GM23248 (cell line): ENCODE data around the gene ZSWIM6. TPM values are rescaled to one million over a fixed set of nuclear protein-coding genes. Genes with fewer than 3 reads are reported as not detected.

ENCODE experiments used
- DNase-seq: peaks from one replicate; pipeline ENCODE4 v3.0.0-alpha.2; 2015
- H2AFZ ChIP-seq: fragments of 200-600 bp; sonication (generic); 2 replicates; pipeline ENCODE4 v1.6.1; 2016; ENCODE audit warnings: antibody characterized with exemption
- H3F3A ChIP-seq: fragments of 200-600 bp; sonication (generic); 2 replicates; pipeline ENCODE4 v1.6.1; 2016; ENCODE audit warnings: mild to moderate bottlenecking, antibody characterized with exemption, mixed run types; ENCODE audit not compliant: insufficient read depth
- H3K27ac ChIP-seq: fragments of 200-600 bp; sonication (generic); 2 replicates; pipeline ENCODE4 v1.5.1; 2016; ENCODE audit warnings: mild to moderate bottlenecking
- H3K27me3 ChIP-seq: fragments of 200-600 bp; sonication (generic); replicated peaks from 2 replicates; pipeline ENCODE4 v1.6.1; 2016; ENCODE audit warnings: mild to moderate bottlenecking; ENCODE audit not compliant: insufficient read depth
- H3K36me3 ChIP-seq: fragments of 200-600 bp; sonication (generic); 2 replicates; pipeline ENCODE4 v1.6.1; 2016; ENCODE audit warnings: low read depth, mild to moderate bottlenecking
- H3K4me1 ChIP-seq: fragments of 200-600 bp; sonication (generic); 2 replicates; pipeline ENCODE4 v1.6.1; 2016; ENCODE audit warnings: mild to moderate bottlenecking; ENCODE audit not compliant: insufficient read depth
- H3K4me2 ChIP-seq: fragments of 200-600 bp; sonication (generic); one replicate; pipeline ENCODE4 v1.6.1; 2016; ENCODE audit warnings: mild to moderate bottlenecking; ENCODE audit not compliant: unreplicated experiment
- H3K4me3 ChIP-seq: fragments of 200-600 bp; sonication (generic); 2 replicates; pipeline ENCODE4 v1.5.1; 2016; ENCODE audit warnings: mild to moderate bottlenecking
- H3K79me2 ChIP-seq: fragments of 200-600 bp; sonication (generic); 2 replicates; pipeline ENCODE4 v1.6.1; 2016; ENCODE audit warnings: mild to moderate bottlenecking; ENCODE audit not compliant: insufficient read depth
- H3K9ac ChIP-seq: fragments of 200-600 bp; sonication (generic); 2 replicates; pipeline ENCODE4 v1.6.1; 2016; ENCODE audit warnings: mild to moderate bottlenecking
- H3K9me2 ChIP-seq: fragments of 200-600 bp; sonication (generic); 2 replicates; pipeline ENCODE4 v1.6.1; 2016; ENCODE audit warnings: mixed run types, mild to moderate bottlenecking, moderate library complexity; ENCODE audit not compliant: insufficient read depth
- H3K9me3 ChIP-seq: fragments of 200-600 bp; sonication (generic); one replicate; pipeline ENCODE4 v1.6.1; 2017; ENCODE audit warnings: low read depth
- H4K20me1 ChIP-seq: fragments of 200-600 bp; sonication (generic); 2 replicates; pipeline ENCODE4 v1.6.0; 2016; ENCODE audit not compliant: insufficient read depth
- EZH2 ChIP-seq: fragments of 200-600 bp; sonication (generic); IDR thresholded peaks from 2 replicates; pipeline ENCODE4 v1.6.1; 2018; ENCODE audit warnings: antibody characterized with exemption, mild to moderate bottlenecking; ENCODE audit not compliant: insufficient read depth, poor library complexity, severe bottlenecking
- EZH2phosphoT487 ChIP-seq: fragments of 200-600 bp; sonication (generic); IDR thresholded peaks from 2 replicates; pipeline ENCODE4 v1.6.1; 2018; ENCODE audit warnings: antibody characterized with exemption, moderate library complexity, mild to moderate bottlenecking, low read depth; ENCODE audit not compliant: insufficient read depth
- WGBS, 2 experiments: methylation state at CpG; one replicate each; pipeline ENCODE4 v1.1.6; 2015 to 2017; ENCODE audit warnings: low lambda C conversion rate in 2 of 2, low coverage in 1 of 2; ENCODE audit errors: missing lambda C conversion rate in 2 of 2; 5-methylcytosine and 5-hydroxymethylcytosine counted together
- in situ Hi-C: fragments of 300-500 bp; cut with MboI; formaldehyde crosslinking; loops from 2 replicates; pipeline ENCODE4 v1.15.0; 2020
- polyA plus RNA-seq: library from polyadenylated mRNA; unstranded; fragments of >200 nt; fragmentation: Nextera tagmentation; extraction: Ambion mirVana; gene quantifications from 2 replicates; pipeline ENCODE4 v1.2.1, GENCODE V29; 2016
- total RNA-seq: library from RNA; depleted of rRNA; stranded (reverse); fragments of >200 nt; shearing (Covaris generic); gene quantifications from 2 replicates; pipeline ENCODE4 v1.2.3, GENCODE V29; 2014

Gene ZSWIM6
- total and polyA plus RNA-seq, 2 experiments from 2014 or later: 1.5 to 4.8 TPM

DNA sequence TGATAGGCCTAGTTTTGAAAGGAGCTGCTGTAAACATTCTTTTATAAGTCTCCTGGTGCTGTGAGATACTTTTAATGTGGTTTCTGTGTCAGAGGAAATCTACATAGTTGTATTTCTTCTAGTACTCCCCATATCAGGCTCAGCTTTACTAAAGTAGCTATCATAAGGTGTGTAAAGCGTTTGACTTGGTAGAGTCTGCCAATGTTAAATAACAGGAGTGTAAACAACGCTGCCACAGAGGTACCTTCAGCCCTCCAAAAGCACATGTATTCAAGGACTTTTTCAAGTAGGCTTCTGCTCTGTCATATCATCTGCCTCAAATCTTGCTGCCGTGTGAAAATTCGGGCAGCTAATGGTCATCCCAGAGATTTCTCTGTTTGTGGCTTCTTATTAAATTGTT lies 142.7 kb downstream of the ZSWIM6 start:
- WGBS, 2 experiments: 95% methylated on average over 4 of the region's 4 CpGs
- Histone ChIP-seq H3K9ac (no peak overlapping the region), H3F3A (no peaks in the 10 kb centered on the region), H3K4me1 (no peaks in the 10 kb centered on the region), H3K9me2 (no peaks in the 10 kb centered on the region), H3K27me3 (no peaks in the 10 kb centered on the region), H3K27ac (no peak overlapping the region), H3K36me3 (no peaks in the 10 kb centered on the region), H3K4me3 (no peak overlapping the region), H3K79me2 (peaks cover 99% of the 10 kb centered on the region), H3K9me3 (no peaks in the 10 kb centered on the region), H2AFZ (no peak overlapping the region), H3K4me2 (no peak overlapping the region), H4K20me1 (no peaks in the 10 kb centered on the region)
- TF ChIP-seq EZH2 (no peak), EZH2phosphoT487 (no peak)
- in situ Hi-C loops: no loop called here
- DNase-seq: no peak

DNA sequence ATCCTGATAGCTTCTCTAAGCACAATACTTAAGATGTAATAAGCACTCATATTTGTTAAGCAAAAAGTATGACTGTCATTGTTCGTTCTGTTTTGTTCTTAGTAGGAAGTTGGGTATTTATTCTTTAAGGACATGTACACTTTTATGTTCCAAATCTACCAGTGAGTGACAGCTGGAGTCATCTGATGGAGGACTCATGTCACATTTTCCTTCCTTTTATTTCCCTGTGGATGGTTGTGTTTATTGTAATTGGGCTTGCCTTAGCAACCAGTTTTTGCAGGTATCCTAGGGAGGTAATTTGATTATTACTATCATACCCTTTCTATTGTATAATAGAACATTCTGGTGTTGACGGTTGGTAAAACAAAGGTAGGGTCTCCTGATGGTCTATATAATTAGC lies 145.7 kb downstream of the ZSWIM6 start:
- H3K4me1 ChIP-seq: no peaks in the 10 kb centered on the region
- no peaks in the 10 kb centered on the region for H3F3A ChIP-seq
- H2AFZ ChIP-seq: no peak overlapping the region
- H4K20me1 ChIP-seq: no peaks in the 10 kb centered on the region
- H3K36me3 ChIP-seq: no peaks in the 10 kb centered on the region
- H3K9me3 ChIP-seq: no peaks in the 10 kb centered on the region
- H3K9ac ChIP-seq: no peak overlapping the region
- H3K9me2 ChIP-seq: no peaks in the 10 kb centered on the region
- in situ Hi-C loops: no loop called here
- H3K79me2 ChIP-seq: peaks cover 99% of the 10 kb centered on the region
- no peak for TF ChIP-seq EZH2
- TF ChIP-seq EZH2phosphoT487: no peak
- WGBS, 2 experiments: 95 to 98% methylated on average over 2 of the region's 2 CpGs
- no peaks in the 10 kb centered on the region for H3K27me3 ChIP-seq
- no peak for DNase-seq
- H3K4me2 ChIP-seq: no peak overlapping the region
- no peak overlapping the region for H3K27ac ChIP-seq
- no peak overlapping the region for H3K4me3 ChIP-seq

DNA sequence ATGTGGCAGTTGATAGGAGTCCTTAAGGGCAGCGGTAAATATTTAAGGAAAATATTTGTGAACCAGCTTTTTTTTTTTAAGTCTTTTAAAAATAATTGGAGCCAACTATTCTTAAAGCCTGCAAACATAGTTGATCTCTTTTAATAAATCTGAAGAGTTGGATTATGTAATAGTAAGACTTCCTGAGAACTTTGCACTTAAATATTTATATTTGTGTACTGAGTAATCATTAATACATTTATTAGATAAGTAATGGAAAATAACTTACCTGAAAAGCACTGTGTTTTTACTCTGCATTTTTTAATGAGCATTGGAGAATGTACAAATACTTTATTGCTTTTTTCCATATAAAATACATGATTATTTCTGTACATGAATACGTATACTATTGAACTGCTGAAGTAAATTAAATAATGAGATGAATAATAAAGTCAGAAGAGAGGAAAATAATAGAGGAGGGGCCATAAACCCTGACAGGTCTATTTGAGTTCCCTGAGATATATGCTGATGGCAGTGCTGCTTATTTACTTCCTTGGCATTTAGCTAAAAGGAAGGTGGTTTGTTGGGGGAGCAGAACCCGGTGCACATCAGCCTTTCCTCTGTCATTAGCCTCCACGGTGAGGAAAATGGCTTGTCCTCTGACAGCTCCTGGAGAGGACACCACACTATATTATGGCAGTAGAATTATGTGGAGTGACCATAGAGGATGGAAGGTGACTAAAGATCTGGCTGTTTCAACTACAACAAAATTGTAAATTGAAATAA lies 148.0 kb downstream of the ZSWIM6 start:
- H3K9me2 ChIP-seq: no peaks in the 10 kb centered on the region
- no peak overlapping the region for H3K4me2 ChIP-seq
- no peak for TF ChIP-seq EZH2phosphoT487
- H3K27me3 ChIP-seq: no peaks in the 10 kb centered on the region
- H3K4me1 ChIP-seq: no peaks in the 10 kb centered on the region
- no peak overlapping the region for H3K9ac ChIP-seq
- no peak overlapping the region for H2AFZ ChIP-seq
- H3K4me3 ChIP-seq: no peak overlapping the region
- peaks cover 97% of the 10 kb centered on the region for H3K79me2 ChIP-seq
- no peaks in the 10 kb centered on the region for H4K20me1 ChIP-seq
- no peaks in the 10 kb centered on the region for H3K36me3 ChIP-seq
- no peaks in the 10 kb centered on the region for H3F3A ChIP-seq
- in situ Hi-C loops: no loop called here
- H3K9me3 ChIP-seq: no peaks in the 10 kb centered on the region
- WGBS, 2 experiments: 95 to 98% methylated on average over 4 of the region's 4 CpGs
- H3K27ac ChIP-seq: no peak overlapping the region
- DNase-seq: no peak

DNA sequence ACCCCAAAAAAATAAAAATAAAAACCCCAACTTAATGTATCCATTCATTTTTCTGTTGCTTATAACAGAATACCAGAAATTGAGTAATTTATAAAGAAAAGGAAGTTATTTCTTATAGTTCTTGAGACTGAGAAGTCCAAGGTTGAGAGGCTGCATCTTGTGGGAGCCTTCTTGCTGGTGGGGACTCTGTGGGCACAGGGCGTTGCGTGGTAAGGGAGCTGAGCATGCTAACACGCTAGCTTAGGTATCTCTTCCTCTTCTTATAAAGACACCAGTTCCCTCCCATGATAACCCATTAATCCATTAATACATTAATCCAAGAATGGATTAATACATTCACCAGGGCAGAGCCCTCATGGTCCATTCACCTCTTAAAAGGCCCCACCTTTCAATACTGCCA lies 150.9 kb downstream of the ZSWIM6 start:
- 96 to 97% methylated on average over 3 of the region's 3 CpGs for WGBS, 2 experiments
- no peak overlapping the region for H3K9ac ChIP-seq
- H3K27me3 ChIP-seq: no peaks in the 10 kb centered on the region
- H3K4me1 ChIP-seq: peaks cover 4% of the 10 kb centered on the region; the same call in 1 of the 2 replicates
- H3K9me3 ChIP-seq: no peaks in the 10 kb centered on the region
- 0 out of 2 replicates have a peak, but pooled peaks cover 5% of the 10 kb centered on the region for H4K20me1 ChIP-seq
- in situ Hi-C loops: no loop called here
- H3K36me3 ChIP-seq: no peaks in the 10 kb centered on the region
- no peak overlapping the region for H3K4me2 ChIP-seq
- H3F3A ChIP-seq: no peaks in the 10 kb centered on the region
- H2AFZ ChIP-seq: no peak overlapping the region
- H3K4me3 ChIP-seq: no peak overlapping the region
- no peak overlapping the region for H3K27ac ChIP-seq
- no peaks in the 10 kb centered on the region for H3K9me2 ChIP-seq
- peaks cover 96% of the 10 kb centered on the region for H3K79me2 ChIP-seq
- DNase-seq: no peak
- no peak for TF ChIP-seq EZH2phosphoT487
- no peak for TF ChIP-seq EZH2

DNA sequence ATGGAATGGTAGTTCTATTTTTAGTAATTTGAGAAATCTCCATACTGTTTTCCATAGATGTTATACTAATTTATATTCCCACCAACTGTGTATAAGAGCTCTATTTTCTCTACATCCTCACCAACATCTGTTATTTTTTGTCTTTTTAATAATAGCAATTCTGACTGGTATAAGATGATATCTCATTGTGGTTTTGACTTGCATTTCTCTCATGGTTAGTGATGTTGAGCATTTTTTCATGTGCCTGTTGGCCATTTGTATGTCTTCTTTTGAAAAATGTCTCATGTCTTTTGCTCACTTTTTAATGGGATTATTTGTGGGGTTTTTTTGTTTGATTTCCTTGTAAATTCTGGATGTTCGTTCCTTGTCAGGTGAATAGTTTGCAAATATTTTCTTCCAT lies 154.4 kb downstream of the ZSWIM6 start:
- Histone ChIP-seq H4K20me1 (peaks cover 5% of the 10 kb centered on the region; the same call in 1 of the 2 replicates), H3F3A (no peaks in the 10 kb centered on the region), H2AFZ (no peak overlapping the region), H3K79me2 (peaks cover 96% of the 10 kb centered on the region), H3K27ac (no peak overlapping the region), H3K36me3 (no peaks in the 10 kb centered on the region), H3K27me3 (no peaks in the 10 kb centered on the region), H3K4me2 (no peak overlapping the region), H3K9ac (no peak overlapping the region), H3K9me3 (no peaks in the 10 kb centered on the region), H3K4me1 (peaks cover 5% of the 10 kb centered on the region; the same call in 1 of the 2 replicates), H3K9me2 (no peaks in the 10 kb centered on the region), H3K4me3 (no peak overlapping the region)
- WGBS, 2 experiments: 100% methylated on average over 1 of the region's 1 CpG
- in situ Hi-C loops: no loop called here
- no peak for TF ChIP-seq EZH2
- TF ChIP-seq EZH2phosphoT487: no peak
- DNase-seq: peak; percentile 13
